H1 (cell line): Measurements from ENCODE around the gene TOB1. TPM values are rescaled to one million over a fixed set of nuclear protein-coding genes. Genes with fewer than 3 reads are reported as not detected.

Experiments used
- CTCF ChIA-PET: fragments of 300-600 bp; sonication (Branson Sonifier 250); formaldehyde crosslinking; loops from one replicate; lab custom pipeline; 2021; ENCODE audit not compliant: partially characterized antibody; lab: Charles Lee
- POLR2A ChIA-PET: fragments of 300-600 bp; sonication (Branson Sonifier 250); formaldehyde crosslinking; loops from one replicate; lab custom pipeline; 2021; ENCODE audit warnings: inconsistent platforms; ENCODE audit not compliant: partially characterized antibody; lab: Charles Lee
- DNase-seq, 2 experiments: peaks; one replicate each; pipeline versions ENCODE4 v3.0.0 to v3.0.0-alpha.2; 2010 to 2022; ENCODE audit warnings: low spot score in 2 of 2, low read depth in 1 of 2, mixed read lengths in 1 of 2
- FAIRE-seq: peaks from 2 replicates; lab custom pipeline; 2011; peaks lifted over from hg19 to GRCh38; lab: Jason Lieb, UNC
- H2AFZ ChIP-seq: 2 replicates; pipeline ENCODE4 v1.8.1; 2012; ENCODE audit warnings: low read length, inconsistent platforms
- H2AK5ac ChIP-seq: 2 replicates; pipeline ENCODE4 v1.6.1; 2013; ENCODE audit warnings: low read depth, low read length
- H2BK120ac ChIP-seq: replicated peaks from 2 replicates; pipeline ENCODE3; 2013; ENCODE audit warnings: low read depth, low read length, inconsistent platforms
- H2BK12ac ChIP-seq: 2 replicates; pipeline ENCODE4 v1.6.1; 2013; ENCODE audit warnings: low read depth, low read length
- H2BK15ac ChIP-seq: 2 replicates; pipeline ENCODE4 v1.6.1; 2013; ENCODE audit warnings: low read length
- H2BK20ac ChIP-seq: 2 replicates; pipeline ENCODE4 v1.6.1; 2013; ENCODE audit warnings: low read length
- H2BK5ac ChIP-seq: 2 replicates; pipeline ENCODE4 v1.6.1; 2013; ENCODE audit warnings: low read depth, low read length
- H3K14ac ChIP-seq: 2 replicates; pipeline ENCODE4 v1.6.1; 2013; ENCODE audit warnings: inconsistent platforms; ENCODE audit not compliant: insufficient read length
- H3K18ac ChIP-seq: 2 replicates; pipeline ENCODE4 v1.6.1; 2013; ENCODE audit warnings: low read length; ENCODE audit errors: extremely low read depth
- H3K23ac ChIP-seq: 2 replicates; pipeline ENCODE4 v1.6.1; 2013; ENCODE audit warnings: inconsistent platforms; ENCODE audit not compliant: insufficient read length
- H3K23me2 ChIP-seq: 2 replicates; pipeline ENCODE4 v1.6.1; 2013; ENCODE audit warnings: low read depth, low read length
- H3K27ac ChIP-seq: 2 replicates; pipeline ENCODE4 v1.6.1; 2011; ENCODE audit warnings: low read depth, low read length, inconsistent platforms
- H3K27me3 ChIP-seq, 4 experiments: replicated peaks in 1 of 4; 1 replicate in 1 of 4; 2 replicates in 3 of 4; pipeline versions ENCODE4 v1.6.1 to v1.8.1; 2011 to 2013; ENCODE audit warnings: low read length in 3 of 4, mild to moderate bottlenecking in 3 of 4, inconsistent platforms in 2 of 4, mixed read lengths in 2 of 4, moderate library complexity in 1 of 4; ENCODE audit not compliant: control insufficient read depth in 3 of 4, insufficient read depth in 3 of 4; ENCODE audit errors: extremely low read depth in 1 of 4
- H3K36me3 ChIP-seq, 4 experiments: 2 replicates each; pipeline versions ENCODE4 v1.6.1 to v1.8.1; 2011 to 2013; ENCODE audit warnings: mild to moderate bottlenecking in 4 of 4, low read length in 3 of 4, moderate library complexity in 2 of 4, control low read depth in 1 of 4, inconsistent platforms in 1 of 4; ENCODE audit not compliant: insufficient read depth in 4 of 4, control insufficient read depth in 2 of 4
- H3K4ac ChIP-seq: replicated peaks from 2 replicates; pipeline ENCODE3; 2013; ENCODE audit warnings: low read length, low read depth, mixed read lengths, inconsistent platforms; ENCODE audit not compliant: insufficient read length
- H3K4me1 ChIP-seq, 4 experiments: replicated peaks in 1 of 4; 1 replicate in 1 of 4; 2 replicates in 3 of 4; pipeline versions ENCODE4 v1.6.1 to v1.8.1; 2011 to 2013; ENCODE audit warnings: low read length in 3 of 4, inconsistent platforms in 2 of 4, mixed read lengths in 1 of 4; ENCODE audit not compliant: insufficient read depth in 4 of 4, control insufficient read depth in 3 of 4
- H3K4me2 ChIP-seq, 2 experiments: 2 replicates each; pipeline versions ENCODE4 v1.6.1 to v1.8.1; 2011 to 2013; ENCODE audit warnings: low read depth in 2 of 2, low read length in 2 of 2, control low read depth in 1 of 2, inconsistent platforms in 1 of 2, mild to moderate bottlenecking in 1 of 2; ENCODE audit not compliant: insufficient read depth in 1 of 2
- H3K4me3 ChIP-seq, 4 experiments: fragments of 200-600, 300-600 bp in 1 of 4; sonication (generic), shearing (Covaris generic), sonication (Bioruptor Twin) in 1 of 4; 2 replicates each; pipeline versions ENCODE4 v1.5.1 to v1.8.1; 2011 to 2016; ENCODE audit warnings: low read length in 4 of 4, low read depth in 3 of 4, control low read depth in 2 of 4, inconsistent platforms in 2 of 4, mild to moderate bottlenecking in 2 of 4, mixed read lengths in 1 of 4, moderate library complexity in 1 of 4; ENCODE audit not compliant: insufficient read depth in 2 of 4; ENCODE audit errors: extremely low read depth in 1 of 4
- H3K56ac ChIP-seq: replicated peaks from 2 replicates; pipeline ENCODE3; 2013; ENCODE audit warnings: low read depth, mild to moderate bottlenecking, mixed read lengths, low read length, inconsistent platforms; ENCODE audit not compliant: insufficient read length
- H3K79me1 ChIP-seq: 2 replicates; pipeline ENCODE4 v1.6.1; 2013; ENCODE audit warnings: low read depth, low read length, control low read depth
- H3K79me2 ChIP-seq, 2 experiments: 2 replicates each; pipeline versions ENCODE4 v1.6.1 to v1.8.1; 2012 to 2013; ENCODE audit warnings: low read length in 2 of 2, mild to moderate bottlenecking in 2 of 2, inconsistent platforms in 1 of 2; ENCODE audit not compliant: insufficient read depth in 2 of 2, control insufficient read depth in 1 of 2
- H3K9ac ChIP-seq, 4 experiments: replicated peaks in 1 of 4; 1 replicate in 1 of 4; 2 replicates in 3 of 4; pipeline versions ENCODE4 v1.6.1 to v1.8.1; 2011 to 2013; ENCODE audit warnings: low read depth in 3 of 4, low read length in 3 of 4, control low read depth in 2 of 4, mild to moderate bottlenecking in 2 of 4, moderate library complexity in 2 of 4, inconsistent platforms in 1 of 4; ENCODE audit errors: extremely low read depth in 1 of 4
- H3K9me3 ChIP-seq, 2 experiments: 2 replicates each; pipeline versions ENCODE4 v1.6.1 to v1.8.1; 2012 to 2013; ENCODE audit warnings: mild to moderate bottlenecking in 2 of 2, moderate library complexity in 2 of 2, control low read depth in 1 of 2, inconsistent platforms in 1 of 2, low read depth in 1 of 2, low read length in 1 of 2, mixed read lengths in 1 of 2; ENCODE audit not compliant: insufficient read depth in 2 of 2
- H4K20me1 ChIP-seq, 2 experiments: replicated peaks in 1 of 2; 2 replicates each; pipeline versions ENCODE3 to v1.8.1; 2011 to 2013; ENCODE audit warnings: inconsistent platforms in 2 of 2, low read length in 2 of 2, mild to moderate bottlenecking in 1 of 2; ENCODE audit not compliant: insufficient read depth in 2 of 2, control insufficient read depth in 1 of 2
- H4K5ac ChIP-seq: 2 replicates; pipeline ENCODE4 v1.6.1; 2013; ENCODE audit warnings: low read length, low read depth, mixed read lengths, inconsistent platforms; ENCODE audit not compliant: insufficient read length
- H4K8ac ChIP-seq: 2 replicates; pipeline ENCODE4 v1.8.0; 2013; ENCODE audit warnings: mild to moderate bottlenecking, moderate library complexity, low read length, inconsistent platforms; ENCODE audit not compliant: insufficient read depth; ENCODE audit errors: extremely low read depth
- H4K91ac ChIP-seq: replicated peaks from 2 replicates; pipeline ENCODE3; 2013; ENCODE audit warnings: low read length, mixed read lengths, inconsistent platforms; ENCODE audit not compliant: insufficient read length
- CTCF ChIP-seq, 3 experiments: IDR thresholded peaks; 1 replicate in 2 of 3; 2 replicates in 1 of 3; pipeline versions ENCODE4 v1.5.1 to v1.6.1; 2011; ENCODE audit warnings: low read length in 3 of 3, mild to moderate bottlenecking in 3 of 3, inconsistent platforms in 2 of 3, low read depth in 1 of 3, moderate library complexity in 1 of 3; ENCODE audit not compliant: insufficient read depth in 1 of 3; ENCODE audit errors: control extremely low read depth in 1 of 3
- NANOG ChIP-seq: IDR thresholded peaks from 2 replicates; pipeline ENCODE4 v1.6.1; 2011; ENCODE audit warnings: low read length, low read depth, mild to moderate bottlenecking, inconsistent platforms; ENCODE audit not compliant: insufficient read depth, poor library complexity, severe bottlenecking
- SIX5 ChIP-seq: IDR thresholded peaks from 2 replicates; pipeline ENCODE4 v1.6.1; 2011; ENCODE audit warnings: mild to moderate bottlenecking, low read depth, low read length
- TBP ChIP-seq: IDR thresholded peaks from 2 replicates; pipeline ENCODE4 v1.6.1; 2011; ENCODE audit warnings: low read depth, low read length, improper control_type of control experiment
- whole genome bisulfite sequencing, 2 experiments: shearing (Covaris generic) in 1 of 2; methylation state at CpG; one replicate each; pipeline versions ENCODE4 v1.1.6 to v1.1.7; 2013 to 2015; ENCODE audit warnings: low lambda C conversion rate in 2 of 2, mixed read lengths in 2 of 2, inconsistent platforms in 1 of 2, low coverage in 1 of 2, missing lambda C conversion rate in 1 of 2; ENCODE audit not compliant: insufficient replicate concordance in 2 of 2, insufficient coverage in 1 of 2, insufficient read length in 1 of 2; ENCODE audit errors: extremely low coverage in 1 of 2, missing lambda C conversion rate in 1 of 2; 5-methylcytosine and 5-hydroxymethylcytosine counted together
- polyA plus RNA-seq, 7 experiments: library from polyadenylated mRNA; depleted of rRNA in 3 of 7; stranded (reverse) in 5 of 7; unstranded in 2 of 7; fragments of >200 nt in 5 of 7; fragments of 200-250 nt in 2 of 7; gene quantifications; 1 replicate in 5 of 7; 2 replicates in 1 of 7; 4 replicates in 1 of 7; pipeline versions ENCODE4 v1.2.1 to v1.2.3, GENCODE V29; 2011 to 2013; ENCODE audit warnings: missing spikeins in 2 of 7, mixed read lengths in 2 of 7
- total RNA-seq: library from RNA; stranded (reverse); fragmentation: NEBNext Ultra II Directional; extraction: Animal tissue kit (Norgen Biotek cat#: 25700); gene quantifications from 2 replicates; pipeline ENCODE4 v1.2.1, GENCODE V29; 2021

The TOB1 gene
- total and polyA plus RNA-seq, 2 of the 8 experiments (the other 6 are each of a cell fraction or from before 2014, with no cell fraction given), result 14.4 to 20.8 TPM

- Histone ChIP-seq H3K14ac (no peak overlapping the region), H3K36me3 (no peaks in the 10 kb centered on the region), H2AFZ (no peak overlapping the region; the same call in 1 of the 2 replicates), H3K9ac (no peak overlapping the region), H4K20me1 (no peaks in the 10 kb centered on the region), H4K8ac (no peak overlapping the region), H3K9me3 (no peaks in the 10 kb centered on the region), H3K23me2 (no peaks in the 10 kb centered on the region; the same call in 1 of the 2 replicates), H3K4me3 (no peak overlapping the region), H2BK12ac (no peak overlapping the region), H3K23ac (no peak overlapping the region), H2BK5ac (no peak overlapping the region), H3K27me3 (no peaks in the 10 kb centered on the region), H3K79me1 (no peaks in the 10 kb centered on the region), H3K4me1 (peaks cover 0 to 5% (median 0%) of the 10 kb centered on the region in 4 experiments; a peak in 2 of 7 replicates), H3K4ac (no peak overlapping the region), H3K79me2 (no peaks in the 10 kb centered on the region), H4K5ac (no peak overlapping the region), H3K56ac (no peak overlapping the region), H2AK5ac (no peak overlapping the region), H3K18ac (no peak overlapping the region), H3K27ac (no peak overlapping the region), H2BK120ac (no peak overlapping the region), H4K91ac (no peak overlapping the region), H3K4me2 (no peak overlapping the region), H2BK20ac (no peak overlapping the region), H2BK15ac (no peak overlapping the region)
- WGBS, 2 experiments, result 80% methylated on average over 10 of the region's 10 CpGs; no CpG with 5 or more reads in 1 of the 2 experiments
- FAIRE-seq (no peak), DNase-seq (no peak)
- CTCF ChIA-PET, result interaction anchor here (0.9 to 14.1 kb wide), 6 partner anchors 10 to 120 kb away, joined by 3 to 125 read pairs (median 10); partner anchors contain the start of gene WFIKKN2
- POLR2A ChIA-PET, result no interaction called here
- TF ChIP-seq TBP, result no peak
- no peak for TF ChIP-seq CTCF (IDR thresholded peaks at IDR 0.05; ENCODE audit: control extremely low read depth in 1 of 3, insufficient read depth in 1 of 3, low read depth in 1 of 3, low read length in 3 of 3)
- no peak for TF ChIP-seq NANOG
- no peak for TF ChIP-seq SIX5
Measured at GRCh38 chr17:50820651-50821050, 45.5 kb downstream of the TOB1 start.
